Measurements from ENCODE around the gene SSR2.

Gene SSR2

GRCh38 chr1:155981266-155982088 lies 39.3 kb downstream of the SSR2 start:
- no peaks in the 10 kb centered on the region for H3K9me3 ChIP-seq (ENCODE audit: control insufficient read depth, insufficient read depth, low read depth, low read length)
- no peaks in the 10 kb centered on the region for H3K36me3 ChIP-seq (ENCODE audit: control insufficient read depth in 2 of 2, insufficient read depth in 1 of 2, low read length in 2 of 2)
- H3K4me1 ChIP-seq (ENCODE audit: control insufficient read depth, insufficient read depth, low read length), result peaks cover 23% of the 10 kb centered on the region
- POLR2A ChIA-PET, result interaction anchor here (0.6 kb wide), 2 partner anchors 100 to 266 kb away, joined by 3 to 4 read pairs; no protein-coding TSS in a partner anchor
- CTCF ChIA-PET, result interaction anchor here (0.7 to 2.4 kb wide), 5 partner anchors 9 to 43 kb away, joined by 3 to 15 read pairs (median 5); no protein-coding TSS in a partner anchor
- H3K27ac ChIP-seq (ENCODE audit: extremely low read depth, low read depth, low read length), result no peak overlapping the region
- H3K4me3 ChIP-seq (ENCODE audit: low read depth, low read length), result no peak overlapping the region
- TF ChIP-seq KLF17 (tag by site-specific recombination; IDR thresholded peaks at IDR 0.05) (no peak), ZNF10 (tag by site-specific recombination; IDR thresholded peaks at IDR 0.05) (0 out of 2 replicates have a peak, but pooled peaks have one; percentile 45), ZBTB17 (tag by site-specific recombination; IDR thresholded peaks at IDR 0.05) (peak; percentile 14; the same call in 1 of the 2 replicates), ZNF521 (tag by site-specific recombination; IDR thresholded peaks at IDR 0.05) (no peak), ZNF555 (tag by site-specific recombination; conservative IDR thresholded peaks at IDR 0.05) (no peak), OSR2 (tag by site-specific recombination; IDR thresholded peaks at IDR 0.05) (peak; percentile 74), ZNF670 (tag by site-specific recombination; IDR thresholded peaks at IDR 0.05; ENCODE audit: low read depth) (no peak), ZNF292 (tag by site-specific recombination; IDR thresholded peaks at IDR 0.05; ENCODE audit: borderline replicate concordance, low read depth) (no peak), ZNF19 (tag by site-specific recombination; IDR thresholded peaks at IDR 0.05; ENCODE audit: low read depth) (no peak), ZNF639 (tag by site-specific recombination; IDR thresholded peaks at IDR 0.05) (no peak), IKZF3 (tag by site-specific recombination; IDR thresholded peaks at IDR 0.05) (no peak), ZNF133 (tag by site-specific recombination; IDR thresholded peaks at IDR 0.05) (no peak), EGR2 (tag by site-specific recombination; IDR thresholded peaks at IDR 0.05; ENCODE audit: low read depth) (peak; percentile 44; the same call in 1 of the 2 replicates), KLF7 (tag by site-specific recombination; IDR thresholded peaks at IDR 0.05; ENCODE audit: borderline replicate concordance) (no peak), HOXC10 (CRISPR knock-in tag; IDR thresholded peaks at IDR 0.05) (no peak), PRDM2 (tag by site-specific recombination; IDR thresholded peaks at IDR 0.05; ENCODE audit: borderline replicate concordance) (no peak), KLF10 (tag by site-specific recombination; IDR thresholded peaks at IDR 0.05) (no peak), ZFHX2 (tag by site-specific recombination; conservative IDR thresholded peaks at IDR 0.05) (peak; percentile 54), ZNF239 (tag by site-specific recombination; IDR thresholded peaks at IDR 0.05) (no peak), ZNF16 (tag by site-specific recombination; IDR thresholded peaks at IDR 0.05; ENCODE audit: low read depth) (no peak), ZNF48 (tag by site-specific recombination; IDR thresholded peaks at IDR 0.05) (no peak), WT1 (tag by site-specific recombination; IDR thresholded peaks at IDR 0.05) (no peak), ZXDB (tag by site-specific recombination; IDR thresholded peaks at IDR 0.05) (no peak)
- TF ChIP-seq, protein P1, sequence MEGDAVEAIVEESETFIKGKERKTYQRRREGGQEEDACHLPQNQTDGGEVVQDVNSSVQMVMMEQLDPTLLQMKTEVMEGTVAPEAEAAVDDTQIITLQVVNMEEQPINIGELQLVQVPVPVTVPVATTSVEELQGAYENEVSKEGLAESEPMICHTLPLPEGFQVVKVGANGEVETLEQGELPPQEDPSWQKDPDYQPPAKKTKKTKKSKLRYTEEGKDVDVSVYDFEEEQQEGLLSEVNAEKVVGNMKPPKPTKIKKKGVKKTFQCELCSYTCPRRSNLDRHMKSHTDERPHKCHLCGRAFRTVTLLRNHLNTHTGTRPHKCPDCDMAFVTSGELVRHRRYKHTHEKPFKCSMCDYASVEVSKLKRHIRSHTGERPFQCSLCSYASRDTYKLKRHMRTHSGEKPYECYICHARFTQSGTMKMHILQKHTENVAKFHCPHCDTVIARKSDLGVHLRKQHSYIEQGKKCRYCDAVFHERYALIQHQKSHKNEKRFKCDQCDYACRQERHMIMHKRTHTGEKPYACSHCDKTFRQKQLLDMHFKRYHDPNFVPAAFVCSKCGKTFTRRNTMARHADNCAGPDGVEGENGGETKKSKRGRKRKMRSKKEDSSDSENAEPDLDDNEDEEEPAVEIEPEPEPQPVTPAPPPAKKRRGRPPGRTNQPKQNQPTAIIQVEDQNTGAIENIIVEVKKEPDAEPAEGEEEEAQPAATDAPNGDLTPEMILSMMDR (tag by site-specific recombination; IDR thresholded peaks at IDR 0.05), result no peak

Data from HEK293 (cell line).